DND-41 (cell line): ENCODE measurements around the gene KRT34.

Experiments used
- CTCF ChIP-seq: IDR thresholded peaks from 2 replicates; pipeline ENCODE4 v1.5.1; 2012; ENCODE audit warnings: borderline replicate concordance, low read length, moderate library complexity, mild to moderate bottlenecking; ENCODE audit not compliant: poor library complexity, severe bottlenecking; ENCODE audit errors: extremely low read depth
- EZH2 ChIP-seq: IDR thresholded peaks from 3 replicates; pipeline ENCODE4 v1.6.1; 2012; ENCODE audit warnings: borderline replicate concordance, low read depth, mild to moderate bottlenecking, moderate library complexity, low read length, inconsistent platforms; ENCODE audit not compliant: severe bottlenecking

GRCh38 chr17:41367426-41368075, 14.6 kb downstream of the KRT34 start:
- TF ChIP-seq CTCF (no peak), EZH2 (no peak)
